Caco-2 (cell line): ENCODE measurements around the gene SNRNP40. TPM values are rescaled to one million over a fixed set of nuclear protein-coding genes. Genes with fewer than 3 reads are reported as not detected.
A peak's percentile ranks its signal among the peaks of the same experiment; 100 is the strongest.

Experiments used
- BruUV-seq: library from RNA; stranded (reverse); fragments of 400-500 nt; replicated peaks from 2 replicates; lab custom pipeline; 2021; lab: Mats Ljungman, UMichigan
- CTCF ChIA-PET: fragments of 300-600 bp; sonication (Branson Sonifier 250); formaldehyde crosslinking; loops from one replicate; lab custom pipeline; 2022; ENCODE audit warnings: antibody characterized with exemption; lab: Charles Lee
- POLR2A ChIA-PET: fragments of 300-600 bp; sonication (Branson Sonifier 250); formaldehyde crosslinking; loops from one replicate; lab custom pipeline; 2022; ENCODE audit warnings: antibody characterized with exemption; lab: Charles Lee
- DNase-seq, 2 experiments: peaks; one replicate each; pipeline versions ENCODE4 v3.0.0 to v3.0.0-alpha.2; 2020 to 2022
- H3K27me3 ChIP-seq: replicated peaks from 2 replicates; pipeline ENCODE4 v1.6.0; 2011; ENCODE audit warnings: low read length; ENCODE audit not compliant: control insufficient read depth, insufficient read depth
- H3K36me3 ChIP-seq: 2 replicates; pipeline ENCODE4 v1.5.1; 2011; ENCODE audit warnings: low read length; ENCODE audit not compliant: control insufficient read depth, insufficient read depth
- H3K4me1 ChIP-seq: fragments of 250-450 bp; sonication (Bioruptor Pico); 2 replicates; pipeline ENCODE4 v1.5.1; 2020; ENCODE audit warnings: mild to moderate bottlenecking
- H3K4me3 ChIP-seq: 2 replicates; pipeline ENCODE4 v1.5.1; 2011; ENCODE audit warnings: low read depth, mild to moderate bottlenecking, control low read depth, low read length
- H3K9me3 ChIP-seq: fragments of 250-450 bp; sonication (Bioruptor Pico); 2 replicates; pipeline ENCODE4 v1.5.1; 2020; ENCODE audit warnings: mild to moderate bottlenecking, moderate library complexity
- H3K27ac Mint-ChIP-seq: one replicate; pipeline ENCODE4 v1.8.0; 2022; ENCODE audit warnings: mixed read lengths; ENCODE audit not compliant: unreplicated experiment
- H3K27me3 Mint-ChIP-seq: one replicate; pipeline ENCODE4 v1.8.0; 2022; ENCODE audit warnings: mixed read lengths; ENCODE audit not compliant: insufficient read depth, unreplicated experiment
- H3K36me3 Mint-ChIP-seq: one replicate; pipeline ENCODE4 v1.8.0; 2022; ENCODE audit warnings: mild to moderate bottlenecking, mixed read lengths; ENCODE audit not compliant: insufficient read depth, unreplicated experiment
- H3K4me1 Mint-ChIP-seq: one replicate; pipeline ENCODE4 v1.8.0; 2022; ENCODE audit warnings: low read depth, mixed read lengths; ENCODE audit not compliant: unreplicated experiment
- H3K4me3 Mint-ChIP-seq: one replicate; pipeline ENCODE4 v1.8.0; 2022; ENCODE audit warnings: mild to moderate bottlenecking, moderate library complexity, mixed read lengths; ENCODE audit not compliant: unreplicated experiment
- H3K9me3 Mint-ChIP-seq: one replicate; pipeline ENCODE4 v1.8.0; 2022; ENCODE audit warnings: mixed read lengths; ENCODE audit not compliant: unreplicated experiment
- CTCF ChIP-seq, 2 experiments: fragments of 200-600 bp in 1 of 2; IDR thresholded peaks; 1 replicate in 1 of 2; 2 replicates in 1 of 2; pipeline versions ENCODE4 v1.5.1 to v1.8.0; 2011 to 2022; ENCODE audit warnings: antibody characterized with exemption in 1 of 2, control low read depth in 1 of 2, inconsistent platforms in 1 of 2, low read depth in 1 of 2, low read length in 1 of 2, mild to moderate bottlenecking in 1 of 2, moderate library complexity in 1 of 2; ENCODE audit not compliant: insufficient read depth in 1 of 2, severe bottlenecking in 1 of 2, unreplicated experiment in 1 of 2
- intact Hi-C: fragments of 100-400 bp; cut with micrococcal nuclease; formaldehyde crosslinking; loops from one replicate; pipeline ENCODE4 v1.10.0; 2022; ENCODE audit not compliant: unreplicated experiment
- total RNA-seq: library from RNA; stranded (reverse); gene quantifications from 2 replicates; pipeline ENCODE4 v1.2.3, GENCODE V29; 2022

Gene SNRNP40
- total RNA-seq, 1 experiment from 2014 or later: 49.5 TPM

GRCh38 chr1:31300193-31300592, 3.6 kb upstream of the SNRNP40 start:
- no peaks in the 10 kb centered on the region for H3K27me3 Mint-ChIP-seq
- Histone ChIP-seq H3K4me3 (no peak overlapping the region), H3K9me3 (no peaks in the 10 kb centered on the region), H3K4me1 (no peaks in the 10 kb centered on the region), H3K36me3 (no peaks in the 10 kb centered on the region), H3K27me3 (no peaks in the 10 kb centered on the region)
- no TSS peak for BruUV-seq
- ChIA-PET POLR2A (no interaction called here), CTCF (interaction anchor here (0.7 kb wide), 1 partner anchor 50 kb away, joined by 3 read pairs; no protein-coding TSS in a partner anchor)
- H3K9me3 Mint-ChIP-seq: no peaks in the 10 kb centered on the region
- H3K4me1 Mint-ChIP-seq: peaks cover 5% of the 10 kb centered on the region
- intact Hi-C loops: no loop called here
- no peak for DNase-seq
- H3K4me3 Mint-ChIP-seq: no peak overlapping the region
- H3K27ac Mint-ChIP-seq: no peak overlapping the region
- H3K36me3 Mint-ChIP-seq: peaks cover 7% of the 10 kb centered on the region
- no peak for TF ChIP-seq CTCF (IDR thresholded peaks at IDR 0.05; ENCODE audit: insufficient read depth in 1 of 2, low read depth in 1 of 2, low read length in 1 of 2, severe bottlenecking in 1 of 2, unreplicated experiment in 1 of 2)

GRCh38 chr1:31299365-31299764, 2.8 kb upstream of the SNRNP40 start:
- peaks cover 9% of the 10 kb centered on the region for H3K36me3 Mint-ChIP-seq
- intact Hi-C loops: loop anchor here (5.0 to 10.0 kb wide), 2 partner anchors 117 to 125 kb away; no protein-coding TSS in a partner anchor
- DNase-seq: no peak
- peaks cover 9% of the 10 kb centered on the region for H3K4me1 Mint-ChIP-seq
- no peaks in the 10 kb centered on the region for H3K27me3 Mint-ChIP-seq
- TF ChIP-seq CTCF (IDR thresholded peaks at IDR 0.05; ENCODE audit: insufficient read depth in 1 of 2, low read depth in 1 of 2, low read length in 1 of 2, severe bottlenecking in 1 of 2, unreplicated experiment in 1 of 2): no peak
- no peak overlapping the region for H3K4me3 Mint-ChIP-seq
- no peaks in the 10 kb centered on the region for H3K27me3 ChIP-seq
- no peaks in the 10 kb centered on the region for H3K36me3 ChIP-seq
- H3K9me3 ChIP-seq: no peaks in the 10 kb centered on the region
- POLR2A ChIA-PET: no interaction called here
- peak overlapping the region; percentile 78 for H3K27ac Mint-ChIP-seq
- H3K4me1 ChIP-seq: no peaks in the 10 kb centered on the region
- no peaks in the 10 kb centered on the region for H3K9me3 Mint-ChIP-seq
- H3K4me3 ChIP-seq: no peak overlapping the region
- CTCF ChIA-PET: no interaction called here
- BruUV-seq: no TSS peak

- TF ChIP-seq CTCF (IDR thresholded peaks at IDR 0.05; ENCODE audit: insufficient read depth in 1 of 2, low read depth in 1 of 2, low read length in 1 of 2, severe bottlenecking in 1 of 2, unreplicated experiment in 1 of 2): no peak
- no peaks in the 10 kb centered on the region for H3K27me3 Mint-ChIP-seq
- H3K9me3 Mint-ChIP-seq: no peaks in the 10 kb centered on the region
- H3K27ac Mint-ChIP-seq: no peak overlapping the region
- BruUV-seq: TSS peak; percentile 70
- no peaks in the 10 kb centered on the region for H3K27me3 ChIP-seq
- POLR2A ChIA-PET: interaction anchor here (0.6 to 1.1 kb wide), 7 partner anchors 35 to 169 kb away, joined by 3 to 11 read pairs (median 6); no protein-coding TSS in a partner anchor
- H3K9me3 ChIP-seq: no peaks in the 10 kb centered on the region
- no peak overlapping the region for H3K4me3 Mint-ChIP-seq
- peaks cover 20% of the 10 kb centered on the region for H3K36me3 Mint-ChIP-seq
- no peak for DNase-seq
- no peaks in the 10 kb centered on the region for H3K36me3 ChIP-seq
- H3K4me3 ChIP-seq: peak overlapping the region; percentile 61
- H3K4me1 Mint-ChIP-seq: peaks cover 9% of the 10 kb centered on the region
- intact Hi-C loops: loop anchor here (5.0 to 10.0 kb wide), 2 partner anchors 115 to 127 kb away; no protein-coding TSS in a partner anchor
- CTCF ChIA-PET: interaction anchor here (0.7 to 1.1 kb wide), 4 partner anchors 20 to 113 kb away, joined by 3 to 5 read pairs (median 4); no protein-coding TSS in a partner anchor
- no peaks in the 10 kb centered on the region for H3K4me1 ChIP-seq
Measured at GRCh38 chr1:31297277-31298247, 974 bp upstream of the SNRNP40 start.
